GM12878 (cell line): ENCODE measurements around the gene FMC1. TPM values are rescaled to one million over a fixed set of nuclear protein-coding genes. Genes with fewer than 3 reads are reported as not detected.

Experiments used
- ASH2L ChIP-seq: fragments of 300-600, 200-600 bp; sonication (generic); IDR thresholded peaks from 2 replicates; pipeline ENCODE4 v1.6.1; 2017; ENCODE audit warnings: low read depth, mild to moderate bottlenecking, borderline replicate concordance
- BHLHE40 ChIP-seq, 2 experiments: fragments of 450-650 bp in 1 of 2; IDR thresholded peaks; 2 replicates each; pipeline ENCODE4 v1.6.1; 2011 to 2017; ENCODE audit warnings: low read depth in 2 of 2, borderline replicate concordance in 1 of 2, improper control_type of control experiment in 1 of 2, low read length in 1 of 2, mild to moderate bottlenecking in 1 of 2
- CEBPB ChIP-seq, 2 experiments: fragments of 150-350 bp in 1 of 2; IDR thresholded peaks; 2 replicates each; pipeline ENCODE4 v1.6.1; 2012 to 2014; ENCODE audit warnings: low read depth in 2 of 2, low read length in 2 of 2, borderline replicate concordance in 1 of 2, inconsistent platforms in 1 of 2
- EP300 ChIP-seq, 2 experiments: fragments of 150-350 bp in 1 of 2; IDR thresholded peaks; 2 replicates each; pipeline ENCODE4 v1.6.1; 2011 to 2012; ENCODE audit warnings: low read depth in 2 of 2, low read length in 2 of 2, borderline replicate concordance in 1 of 2, improper control_type of control experiment in 1 of 2, inconsistent platforms in 1 of 2; ENCODE audit not compliant: control insufficient read depth in 1 of 2
- IRF4 ChIP-seq: IDR thresholded peaks from 2 replicates; pipeline ENCODE4 v1.6.1; 2011; ENCODE audit warnings: low read depth, low read length
- MEF2A ChIP-seq: IDR thresholded peaks from 2 replicates; pipeline ENCODE4 v1.6.1; 2011; ENCODE audit warnings: low read depth, mild to moderate bottlenecking, low read length, moderate library complexity; ENCODE audit not compliant: insufficient read depth
- polyA plus RNA-seq, 11 experiments: library from polyadenylated mRNA; depleted of rRNA in 4 of 11; unstranded in 6 of 11; stranded (reverse) in 5 of 11; fragments of >200 nt; fragmentation: Nextera tagmentation in 4 of 11; fragmentation: Illumina TruSeq in 1 of 11; extraction: Ambion mirVana in 4 of 11; extraction: Trizol in 1 of 11; gene quantifications; 1 replicate in 1 of 11; 2 replicates in 10 of 11; pipeline versions ENCODE4 v1.2.1 to v1.2.3, GENCODE V29; 2011 to 2016; ENCODE audit warnings: inconsistent platforms in 2 of 11, missing spikeins in 2 of 11, low read depth in 1 of 11
- total RNA-seq, 4 experiments: library from RNA; depleted of rRNA in 3 of 4; stranded (reverse); fragments of >200 nt in 3 of 4; fragmentation: Illumina TruSeq in 1 of 4; extraction: Trizol in 1 of 4; gene quantifications; 2 replicates each; pipeline versions ENCODE4 v1.2.1 to v1.2.3, GENCODE V29; 2013 to 2021
- TF ChIP-seq, protein P1 (sequence below): fragments of 450-650 bp; IDR thresholded peaks from 2 replicates; pipeline ENCODE4 v1.6.1; 2017; ENCODE audit warnings: mild to moderate bottlenecking, moderate library complexity
- TF ChIP-seq, protein P2 (sequence below): IDR thresholded peaks from 2 replicates; pipeline ENCODE4 v1.6.1; 2011; ENCODE audit warnings: low read depth, low read length, improper control_type of control experiment, borderline replicate concordance

FMC1 gene
- total and polyA plus RNA-seq, 10 of the 15 experiments (the other 5 are each of a cell fraction or from before 2014, with no cell fraction given) = 4.2 to 60.4 (median 15.6) TPM

DNA sequence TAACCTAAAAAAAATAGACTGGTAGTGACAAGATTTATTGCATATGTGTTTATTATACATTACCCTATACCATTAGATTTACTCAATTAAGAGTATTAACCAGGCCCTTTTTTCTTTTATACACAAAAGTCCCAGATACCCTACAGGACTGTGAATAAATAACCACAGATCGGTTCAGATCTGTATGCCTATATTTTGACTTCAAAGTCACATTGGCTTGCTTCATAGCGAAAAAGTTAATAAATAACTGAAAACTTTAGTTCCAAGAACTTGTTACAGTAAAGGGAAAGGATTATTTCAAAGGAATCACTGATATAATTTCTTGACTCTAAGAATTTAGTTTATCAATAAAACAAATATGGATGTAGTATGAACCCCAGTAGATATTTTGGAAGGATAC is 41.8 kb upstream of the FMC1 start (continued):
- TF ChIP-seq EP300 (IDR thresholded peaks at IDR 0.05; ENCODE audit: borderline replicate concordance in 1 of 2, control insufficient read depth in 1 of 2, low read depth in 2 of 2, low read length in 2 of 2) (no peak), BHLHE40 (IDR thresholded peaks at IDR 0.05; ENCODE audit: borderline replicate concordance in 1 of 2, low read depth in 2 of 2, low read length in 1 of 2) (no peak), CEBPB (IDR thresholded peaks at IDR 0.05; ENCODE audit: borderline replicate concordance in 1 of 2, low read depth in 2 of 2, low read length in 2 of 2) (no peak), ASH2L (no peak), IRF4 (no peak), MEF2A (no peak)
- TF ChIP-seq, protein P1, sequence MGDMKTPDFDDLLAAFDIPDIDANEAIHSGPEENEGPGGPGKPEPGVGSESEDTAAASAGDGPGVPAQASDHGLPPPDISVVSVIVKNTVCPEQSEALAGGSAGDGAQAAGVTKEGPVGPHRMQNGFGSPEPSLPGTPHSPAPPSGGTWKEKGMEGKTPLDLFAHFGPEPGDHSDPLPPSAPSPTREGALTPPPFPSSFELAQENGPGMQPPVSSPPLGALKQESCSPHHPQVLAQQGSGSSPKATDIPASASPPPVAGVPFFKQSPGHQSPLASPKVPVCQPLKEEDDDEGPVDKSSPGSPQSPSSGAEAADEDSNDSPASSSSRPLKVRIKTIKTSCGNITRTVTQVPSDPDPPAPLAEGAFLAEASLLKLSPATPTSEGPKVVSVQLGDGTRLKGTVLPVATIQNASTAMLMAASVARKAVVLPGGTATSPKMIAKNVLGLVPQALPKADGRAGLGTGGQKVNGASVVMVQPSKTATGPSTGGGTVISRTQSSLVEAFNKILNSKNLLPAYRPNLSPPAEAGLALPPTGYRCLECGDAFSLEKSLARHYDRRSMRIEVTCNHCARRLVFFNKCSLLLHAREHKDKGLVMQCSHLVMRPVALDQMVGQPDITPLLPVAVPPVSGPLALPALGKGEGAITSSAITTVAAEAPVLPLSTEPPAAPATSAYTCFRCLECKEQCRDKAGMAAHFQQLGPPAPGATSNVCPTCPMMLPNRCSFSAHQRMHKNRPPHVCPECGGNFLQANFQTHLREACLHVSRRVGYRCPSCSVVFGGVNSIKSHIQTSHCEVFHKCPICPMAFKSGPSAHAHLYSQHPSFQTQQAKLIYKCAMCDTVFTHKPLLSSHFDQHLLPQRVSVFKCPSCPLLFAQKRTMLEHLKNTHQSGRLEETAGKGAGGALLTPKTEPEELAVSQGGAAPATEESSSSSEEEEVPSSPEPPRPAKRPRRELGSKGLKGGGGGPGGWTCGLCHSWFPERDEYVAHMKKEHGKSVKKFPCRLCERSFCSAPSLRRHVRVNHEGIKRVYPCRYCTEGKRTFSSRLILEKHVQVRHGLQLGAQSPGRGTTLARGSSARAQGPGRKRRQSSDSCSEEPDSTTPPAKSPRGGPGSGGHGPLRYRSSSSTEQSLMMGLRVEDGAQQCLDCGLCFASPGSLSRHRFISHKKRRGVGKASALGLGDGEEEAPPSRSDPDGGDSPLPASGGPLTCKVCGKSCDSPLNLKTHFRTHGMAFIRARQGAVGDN = no peak
- TF ChIP-seq, protein P2, sequence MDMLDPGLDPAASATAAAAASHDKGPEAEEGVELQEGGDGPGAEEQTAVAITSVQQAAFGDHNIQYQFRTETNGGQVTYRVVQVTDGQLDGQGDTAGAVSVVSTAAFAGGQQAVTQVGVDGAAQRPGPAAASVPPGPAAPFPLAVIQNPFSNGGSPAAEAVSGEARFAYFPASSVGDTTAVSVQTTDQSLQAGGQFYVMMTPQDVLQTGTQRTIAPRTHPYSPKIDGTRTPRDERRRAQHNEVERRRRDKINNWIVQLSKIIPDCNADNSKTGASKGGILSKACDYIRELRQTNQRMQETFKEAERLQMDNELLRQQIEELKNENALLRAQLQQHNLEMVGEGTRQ = no peak
